Neuronal stem cell (in vitro differentiated cells): ENCODE measurements around the gene EPHA2.
A peak's percentile ranks its signal among the peaks of the same experiment; 100 is the strongest.

ENCODE experiments used
- DNase-seq: peaks from one replicate; pipeline ENCODE4 v3.0.0-alpha.2; 2013; ENCODE audit warnings: low spot score
- H2AFZ ChIP-seq: one replicate; pipeline ENCODE4 v1.6.1; 2013; ENCODE audit warnings: mild to moderate bottlenecking, low read length, inconsistent platforms
- H2AK5ac ChIP-seq: 2 replicates; pipeline ENCODE4 v1.6.1; 2013; ENCODE audit warnings: low read depth, mild to moderate bottlenecking, inconsistent platforms, low read length, moderate library complexity, mixed read lengths
- H2BK120ac ChIP-seq: 2 replicates; pipeline ENCODE4 v1.6.1; 2013; ENCODE audit warnings: low read depth, mild to moderate bottlenecking, inconsistent platforms, low read length, moderate library complexity, mixed read lengths
- H2BK12ac ChIP-seq: one replicate; pipeline ENCODE4 v1.6.1; 2013; ENCODE audit warnings: low read length, inconsistent platforms
- H2BK15ac ChIP-seq: 2 replicates; pipeline ENCODE4 v1.6.1; 2013; ENCODE audit warnings: mild to moderate bottlenecking, low read length, inconsistent platforms, mixed read lengths
- H2BK5ac ChIP-seq: one replicate; pipeline ENCODE4 v1.6.1; 2013; ENCODE audit warnings: inconsistent platforms, mild to moderate bottlenecking, low read length, moderate library complexity
- H3K14ac ChIP-seq: one replicate; pipeline ENCODE4 v1.6.1; 2013; ENCODE audit warnings: low read length, inconsistent platforms
- H3K18ac ChIP-seq: 2 replicates; pipeline ENCODE4 v1.6.1; 2013; ENCODE audit warnings: low read length, inconsistent platforms
- H3K23ac ChIP-seq: 2 replicates; pipeline ENCODE4 v1.6.1; 2013; ENCODE audit warnings: low read depth, mild to moderate bottlenecking, mixed read lengths, low read length, inconsistent platforms; ENCODE audit not compliant: poor library complexity
- H3K27ac ChIP-seq: replicated peaks from 3 replicates; pipeline ENCODE4 v1.5.1; 2013; ENCODE audit warnings: low read length, inconsistent platforms
- H3K27me3 ChIP-seq, 3 experiments: 2 replicates each; pipeline ENCODE4 v1.6.1; 2013; ENCODE audit warnings: low read length in 3 of 3, mild to moderate bottlenecking in 2 of 3, inconsistent platforms in 1 of 3, low read depth in 1 of 3, mixed read lengths in 1 of 3, moderate library complexity in 1 of 3; ENCODE audit not compliant: control insufficient read depth in 3 of 3, insufficient read depth in 3 of 3
- H3K36me3 ChIP-seq, 2 donors: replicated peaks in 1 of 2; 2 replicates each; pipeline ENCODE4 v1.6.1; 2013; ENCODE audit warnings: low read length in 2 of 2; ENCODE audit not compliant: control insufficient read depth in 2 of 2, insufficient read depth in 2 of 2
- H3K4ac ChIP-seq: 2 replicates; pipeline ENCODE4 v1.6.1; 2013; ENCODE audit warnings: inconsistent platforms, mild to moderate bottlenecking, low read length, moderate library complexity
- H3K4me1 ChIP-seq, 2 donors: 1 replicate in 1 of 2; 2 replicates in 1 of 2; pipeline ENCODE4 v1.6.1; 2013; ENCODE audit warnings: low read length in 2 of 2, low read depth in 1 of 2; ENCODE audit not compliant: control insufficient read depth in 2 of 2, insufficient read depth in 1 of 2
- H3K4me2 ChIP-seq: one replicate; pipeline ENCODE4 v1.6.1; 2013; ENCODE audit warnings: mild to moderate bottlenecking, low read length, inconsistent platforms; ENCODE audit not compliant: insufficient read depth, poor library complexity, severe bottlenecking
- H3K4me3 ChIP-seq, 2 donors: 2 replicates each; pipeline ENCODE4 v1.5.1; 2013; ENCODE audit warnings: low read length in 2 of 2, mild to moderate bottlenecking in 2 of 2, inconsistent platforms in 1 of 2, moderate library complexity in 1 of 2
- H3K79me1 ChIP-seq: one replicate; pipeline ENCODE4 v1.6.1; 2013; ENCODE audit warnings: low read depth, mild to moderate bottlenecking, inconsistent platforms, low read length, moderate library complexity
- H3K9ac ChIP-seq: one replicate; pipeline ENCODE4 v1.6.1; 2013; ENCODE audit warnings: mild to moderate bottlenecking, low read depth, low read length, inconsistent platforms; ENCODE audit not compliant: poor library complexity
- H3K9me3 ChIP-seq, 2 donors: replicated peaks in 1 of 2; 2 replicates each; pipeline versions ENCODE3 to v1.6.1; 2013; ENCODE audit warnings: low read length in 2 of 2, mild to moderate bottlenecking in 2 of 2, inconsistent platforms in 1 of 2, low read depth in 1 of 2, mixed read lengths in 1 of 2, moderate library complexity in 1 of 2; ENCODE audit not compliant: control insufficient read depth in 2 of 2, insufficient read depth in 1 of 2
- H4K8ac ChIP-seq: one replicate; pipeline ENCODE4 v1.6.1; 2013; ENCODE audit warnings: low read depth, mild to moderate bottlenecking, inconsistent platforms, low read length, moderate library complexity
- H4K91ac ChIP-seq: one replicate; pipeline ENCODE4 v1.6.1; 2013; ENCODE audit warnings: low read length, low read depth, mild to moderate bottlenecking, inconsistent platforms; ENCODE audit not compliant: poor library complexity
- WGBS, 2 donors: extraction: QIAGEN DNeasy Blood & Tissue Kit; methylation state at CpG; one replicate each; pipeline ENCODE4 v1.1.7; 2013; ENCODE audit warnings: missing lambda C conversion rate in 2 of 2, mixed read lengths in 1 of 2; ENCODE audit not compliant: insufficient read length in 2 of 2, insufficient replicate concordance in 1 of 2; ENCODE audit errors: extremely low coverage in 2 of 2; 5-methylcytosine and 5-hydroxymethylcytosine counted together

The EPHA2 gene

GRCh38 chr1:16144325-16145029, 11.4 kb downstream of the EPHA2 start:
- Histone ChIP-seq H3K4ac (no peak overlapping the region), H3K9ac (no peak overlapping the region), H2AFZ (no peak overlapping the region), H3K79me1 (peaks cover 36% of the 10 kb centered on the region), H3K36me3 (peaks cover 63 to 81% of the 10 kb centered on the region in 2 donors), H4K91ac (no peak overlapping the region), H3K4me1 (peaks cover 31 to 60% of the 10 kb centered on the region in 2 donors), H3K9me3 (no peaks in the 10 kb centered on the region), H3K27ac (peak overlapping the region; percentile 91), H4K8ac (no peak overlapping the region), H3K27me3 (no peaks in the 10 kb centered on the region), H2BK120ac (peak overlapping the region; percentile 90), H2BK12ac (no peak overlapping the region), H2AK5ac (peak overlapping the region; percentile 99), H3K23ac (peak overlapping the region; percentile 11), H3K4me3 (no peak overlapping the region), H2BK15ac (peak overlapping the region; percentile 52), H3K18ac (peak overlapping the region; percentile 96), H3K14ac (no peak overlapping the region), H3K4me2 (no peak overlapping the region), H2BK5ac (peak overlapping the region; percentile 69)
- no peak for DNase-seq
- WGBS, 2 donors: no CpG with 5 or more reads among the region's 8 CpGs

- Histone ChIP-seq H4K8ac (no peak overlapping the region), H3K79me1 (peaks cover 40% of the 10 kb centered on the region), H3K4ac (no peak overlapping the region), H3K36me3 (peaks cover 62 to 81% of the 10 kb centered on the region in 2 donors), H3K9me3 (no peaks in the 10 kb centered on the region), H3K4me1 (peaks cover 31 to 61% of the 10 kb centered on the region in 2 donors), H2AFZ (no peak overlapping the region), H3K4me3 (no peak overlapping the region), H2BK5ac (peak overlapping the region; percentile 69), H4K91ac (no peak overlapping the region), H2BK120ac (peak overlapping the region; percentile 73), H3K4me2 (no peak overlapping the region), H3K27ac (no peak overlapping the region), H3K23ac (peak overlapping the region; percentile 67), H2AK5ac (peak overlapping the region; percentile 23), H2BK15ac (no peak overlapping the region), H3K14ac (no peak overlapping the region), H3K18ac (peak overlapping the region; percentile 51), H2BK12ac (no peak overlapping the region), H3K9ac (no peak overlapping the region), H3K27me3 (no peaks in the 10 kb centered on the region)
- WGBS, 2 donors: no CpG with 5 or more reads among the region's 18 CpGs
- no peak for DNase-seq
These were observed 12.1 kb downstream of the EPHA2 start for GRCh38 chr1:16143566-16144324.

DNA sequence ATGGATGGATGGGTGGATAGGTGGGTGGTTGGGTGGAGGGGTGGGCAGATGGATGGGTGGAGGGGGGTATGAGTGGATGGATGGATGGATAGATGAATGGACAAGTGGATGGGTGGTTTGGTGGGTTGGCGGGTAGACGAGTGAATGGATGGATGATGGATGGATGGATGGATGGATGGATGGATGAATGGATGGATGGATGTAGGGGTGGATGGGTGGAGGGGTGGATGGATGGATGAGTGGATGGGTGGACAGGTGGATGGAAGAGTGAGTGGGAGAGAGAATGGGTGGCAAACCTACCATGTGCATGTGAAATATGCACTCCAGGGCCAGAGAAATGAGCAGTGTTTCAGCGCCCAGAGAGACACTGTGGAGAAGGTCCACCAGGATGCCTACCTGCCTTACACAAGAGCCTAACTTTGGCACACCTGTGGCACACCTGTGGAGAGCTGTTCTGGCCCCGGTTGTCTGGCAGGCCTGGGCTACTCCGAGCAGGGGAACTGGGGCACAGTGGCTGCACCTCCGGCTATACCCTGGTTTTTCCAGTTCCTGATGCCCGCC, 12.8 kb downstream of the EPHA2 start:
- H3K4me2 ChIP-seq: no peak overlapping the region
- peak overlapping the region; percentile 67 for H3K23ac ChIP-seq
- no peak overlapping the region for H4K91ac ChIP-seq
- no peak overlapping the region for H3K9ac ChIP-seq
- H3K27ac ChIP-seq: no peak overlapping the region
- no peak overlapping the region for H2BK5ac ChIP-seq
- no peak overlapping the region for H4K8ac ChIP-seq
- no peak overlapping the region for H3K4ac ChIP-seq
- no peak overlapping the region for H3K18ac ChIP-seq
- no peak overlapping the region for H2BK12ac ChIP-seq
- H3K79me1 ChIP-seq: peaks cover 39% of the 10 kb centered on the region
- no peak overlapping the region for H2BK120ac ChIP-seq
- no peak for DNase-seq
- no peak overlapping the region for H2AK5ac ChIP-seq
- no peak overlapping the region for H2AFZ ChIP-seq
- H3K14ac ChIP-seq: no peak overlapping the region
- peaks cover 62 to 81% of the 10 kb centered on the region in 2 donors for H3K36me3 ChIP-seq
- H3K4me3 ChIP-seq: no peak overlapping the region
- 100% methylated on average over 2 of the region's 7 CpGs; no CpG with 5 or more reads in 1 of the 2 donors for WGBS, 2 donors
- H2BK15ac ChIP-seq: no peak overlapping the region
- peaks cover 31 to 61% of the 10 kb centered on the region in 2 donors for H3K4me1 ChIP-seq
- no peaks in the 10 kb centered on the region for H3K9me3 ChIP-seq
- no peaks in the 10 kb centered on the region for H3K27me3 ChIP-seq
